Measurements from ENCODE around the gene TLCD3A.
"Not testable (repeated sequence)": the region's sequence is repeated elsewhere in the genome, so short reads cannot be mapped to it uniquely, and the experiment has no call there.

TLCD3A gene

GRCh38 chr17:732067-732901 is at the start of gene TLCD3A:
Gene TLCD3A, plus strand, starts transcription at chr17:732596. Its CDS starts 52 bp downstream, at chr17:732648.
- DNase-seq: peak; percentile 63 to 66

GRCh38 chr17:683040-683439 is 49.4 kb upstream of the TLCD3A start:
- DNase-seq: no peak

- DNase-seq: no peak
Measured at GRCh38 chr17:683499-684254, 48.7 kb upstream of the TLCD3A start.

- no peak for DNase-seq
Measured at GRCh38 chr17:685006-685405, 47.4 kb upstream of the TLCD3A start.

- no peak for DNase-seq
Measured at GRCh38 chr17:688100-688989, 44.1 kb upstream of the TLCD3A start.

GRCh38 chr17:689556-690275 is 42.7 kb upstream of the TLCD3A start:
- DNase-seq: no peak

GRCh38 chr17:690361-690760 is 42.0 kb upstream of the TLCD3A start:
- DNase-seq: no peak

- no peak for DNase-seq
Measured at GRCh38 chr17:691423-691822, 41.0 kb upstream of the TLCD3A start.

- DNase-seq: no peak
Measured at GRCh38 chr17:692116-692515, 40.3 kb upstream of the TLCD3A start.

- DNase-seq: no peak
Measured at GRCh38 chr17:693791-694638, 38.4 kb upstream of the TLCD3A start.

GRCh38 chr17:696369-696768 is 36.0 kb upstream of the TLCD3A start:
- no peak for DNase-seq

GRCh38 chr17:697682-698081 is 34.7 kb upstream of the TLCD3A start:
- DNase-seq: no peak

GRCh38 chr17:698096-698495 is 34.3 kb upstream of the TLCD3A start:
- not testable (repeated sequence) for DNase-seq

GRCh38 chr17:699345-699744 is 33.1 kb upstream of the TLCD3A start:
- DNase-seq: no peak

- no peak for DNase-seq
Measured at GRCh38 chr17:700504-701094, 31.8 kb upstream of the TLCD3A start.

- no peak for DNase-seq
Measured at GRCh38 chr17:703081-703875, 29.1 kb upstream of the TLCD3A start.

GRCh38 chr17:704111-704864 is 28.1 kb upstream of the TLCD3A start:
- no peak for DNase-seq

GRCh38 chr17:705011-705410 is 27.4 kb upstream of the TLCD3A start:
- no peak for DNase-seq

GRCh38 chr17:705863-706262 is 26.5 kb upstream of the TLCD3A start:
- DNase-seq: no peak

Data from activated CD4-positive, alpha-beta T cell treated with anti-CD3 and anti-CD28 coated beads, Interleukin-2, amount 50 U/mL, for 48 hours (primary cell).